ENCODE measurements around the gene IL17REL.

DNA sequence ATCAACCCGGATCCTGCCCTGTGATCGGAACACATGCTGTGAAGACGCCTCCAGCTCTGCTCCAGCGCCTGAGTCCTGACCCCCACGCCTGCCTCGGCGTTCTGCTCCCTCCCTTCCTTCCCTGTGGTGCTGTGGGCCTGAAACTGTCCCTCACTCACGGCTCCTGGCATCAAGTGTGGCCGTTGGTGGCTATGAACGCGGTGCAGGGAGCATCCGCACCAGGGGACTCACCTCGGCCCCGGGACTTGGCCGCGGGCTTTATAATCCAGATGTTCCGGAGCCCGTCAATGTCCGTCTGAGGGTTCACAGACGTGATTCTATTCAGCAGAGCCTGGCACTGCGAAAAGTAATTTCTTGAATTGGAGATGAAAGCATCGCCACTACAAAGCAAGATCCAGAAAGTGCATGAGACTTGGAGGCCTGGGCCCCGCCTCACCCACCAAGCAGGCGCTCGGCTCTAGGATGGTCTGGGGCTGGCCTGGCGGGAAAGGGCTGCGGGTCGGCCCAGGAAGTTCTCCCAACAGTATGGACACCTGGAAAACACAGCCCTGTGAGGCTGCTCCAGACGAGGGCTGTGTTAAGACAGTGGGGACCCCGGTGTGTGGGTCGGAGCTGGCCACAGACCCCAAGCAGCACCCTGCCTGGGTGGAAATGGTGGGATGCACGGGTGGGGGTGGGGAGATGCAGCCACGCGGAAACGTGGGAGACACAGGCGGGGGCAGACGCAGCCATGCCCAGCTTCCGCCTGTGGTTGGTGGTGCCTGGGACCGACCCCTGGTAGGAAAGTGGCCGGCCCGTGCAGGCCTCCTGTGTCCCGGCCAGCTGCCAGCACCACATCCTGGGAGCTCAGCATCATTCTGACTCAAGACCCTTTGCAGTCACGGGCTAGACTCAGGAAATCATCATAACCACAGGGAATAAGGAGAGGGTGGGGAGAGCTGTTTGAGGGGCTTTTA is 21.8 kb upstream of the IL17REL start:
- TF ChIP-seq YBX1 (IDR thresholded peaks at IDR 0.05) (no peak), GATAD2B (conservative IDR thresholded peaks at IDR 0.05; ENCODE audit: low read depth) (no peak), RAD21 (IDR thresholded peaks at IDR 0.05; ENCODE audit: insufficient read depth, low read depth, low read length) (no peak), SRF (IDR thresholded peaks at IDR 0.05; ENCODE audit: low read depth in 2 of 2, low read length in 2 of 2) (no peak), NFIC (IDR thresholded peaks at IDR 0.05; ENCODE audit: low read depth, low read length) (no peak)
- TF ChIP-seq, protein P1, sequence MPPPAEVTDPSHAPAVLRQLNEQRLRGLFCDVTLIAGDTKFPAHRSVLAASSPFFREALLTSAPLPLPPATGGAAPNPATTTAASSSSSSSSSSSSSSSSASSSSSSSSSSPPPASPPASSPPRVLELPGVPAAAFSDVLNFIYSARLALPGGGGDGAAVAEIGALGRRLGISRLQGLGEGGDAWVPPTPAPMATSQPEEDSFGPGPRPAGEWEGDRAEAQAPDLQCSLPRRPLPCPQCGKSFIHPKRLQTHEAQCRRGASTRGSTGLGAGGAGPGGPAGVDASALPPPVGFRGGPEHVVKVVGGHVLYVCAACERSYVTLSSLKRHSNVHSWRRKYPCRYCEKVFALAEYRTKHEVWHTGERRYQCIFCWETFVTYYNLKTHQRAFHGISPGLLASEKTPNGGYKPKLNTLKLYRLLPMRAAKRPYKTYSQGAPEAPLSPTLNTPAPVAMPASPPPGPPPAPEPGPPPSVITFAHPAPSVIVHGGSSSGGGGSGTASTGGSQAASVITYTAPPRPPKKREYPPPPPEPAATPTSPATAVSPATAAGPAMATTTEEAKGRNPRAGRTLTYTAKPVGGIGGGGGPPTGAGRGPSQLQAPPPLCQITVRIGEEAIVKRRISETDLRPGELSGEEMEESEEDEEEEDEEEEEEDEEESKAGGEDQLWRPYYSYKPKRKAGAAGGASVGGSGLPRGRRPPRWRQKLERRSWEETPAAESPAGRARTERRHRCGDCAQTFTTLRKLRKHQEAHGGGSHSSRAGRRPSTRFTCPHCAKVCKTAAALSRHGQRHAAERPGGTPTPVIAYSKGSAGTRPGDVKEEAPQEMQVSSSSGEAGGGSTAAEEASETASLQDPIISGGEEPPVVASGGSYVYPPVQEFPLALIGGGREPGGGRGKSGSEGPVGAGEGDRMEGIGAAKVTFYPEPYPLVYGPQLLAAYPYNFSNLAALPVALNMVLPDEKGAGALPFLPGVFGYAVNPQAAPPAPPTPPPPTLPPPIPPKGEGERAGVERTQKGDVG (CRISPR knock-in tag; IDR thresholded peaks at IDR 0.05) = no peak
- TF ChIP-seq, protein P2, sequence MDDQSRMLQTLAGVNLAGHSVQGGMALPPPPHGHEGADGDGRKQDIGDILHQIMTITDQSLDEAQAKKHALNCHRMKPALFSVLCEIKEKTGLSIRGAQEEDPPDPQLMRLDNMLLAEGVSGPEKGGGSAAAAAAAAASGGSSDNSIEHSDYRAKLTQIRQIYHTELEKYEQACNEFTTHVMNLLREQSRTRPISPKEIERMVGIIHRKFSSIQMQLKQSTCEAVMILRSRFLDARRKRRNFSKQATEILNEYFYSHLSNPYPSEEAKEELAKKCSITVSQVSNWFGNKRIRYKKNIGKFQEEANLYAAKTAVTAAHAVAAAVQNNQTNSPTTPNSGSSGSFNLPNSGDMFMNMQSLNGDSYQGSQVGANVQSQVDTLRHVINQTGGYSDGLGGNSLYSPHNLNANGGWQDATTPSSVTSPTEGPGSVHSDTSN (IDR thresholded peaks at IDR 0.05; ENCODE audit: insufficient replicate concordance, low read depth, low read length) = no peak
